Neural cell (in vitro differentiated cells): ENCODE data around the gene MAPK8IP3.

ENCODE experiments used
- EP300 ChIP-seq: fragments of 450-650 bp; conservative IDR thresholded peaks from 2 replicates; pipeline ENCODE4 v1.6.1; 2014; ENCODE audit warnings: antibody characterized with exemption, mild to moderate bottlenecking, moderate library complexity; ENCODE audit not compliant: poor library complexity, severe bottlenecking
- MXI1 ChIP-seq: fragments of 450-650 bp; conservative IDR thresholded peaks from 2 replicates; pipeline ENCODE4 v1.6.1; 2014; ENCODE audit warnings: antibody characterized with exemption, mild to moderate bottlenecking; ENCODE audit not compliant: poor library complexity, severe bottlenecking
- POLR2AphosphoS5 ChIP-seq: IDR thresholded peaks from 2 replicates; pipeline ENCODE4 v1.6.1; 2012
- RAD21 ChIP-seq: fragments of 450-650 bp; conservative IDR thresholded peaks from 2 replicates; pipeline ENCODE4 v1.6.1; 2014; ENCODE audit warnings: antibody characterized with exemption, mild to moderate bottlenecking, moderate library complexity
- SMC3 ChIP-seq: fragments of 450-650 bp; conservative IDR thresholded peaks from 2 replicates; pipeline ENCODE4 v1.6.1; 2014; ENCODE audit warnings: antibody characterized with exemption, mild to moderate bottlenecking, moderate library complexity; ENCODE audit not compliant: poor library complexity
- TAF1 ChIP-seq: IDR thresholded peaks from 2 replicates; pipeline ENCODE4 v1.6.1; 2012; ENCODE audit warnings: low read depth
- TF ChIP-seq, protein P1 (sequence below): fragments of 450-650 bp; IDR thresholded peaks from 2 replicates; pipeline ENCODE4 v1.5.1; 2014; ENCODE audit warnings: antibody characterized with exemption, mild to moderate bottlenecking, moderate library complexity; ENCODE audit not compliant: poor library complexity, severe bottlenecking
- TF ChIP-seq, protein P2 (sequence below): IDR thresholded peaks from 2 replicates; pipeline ENCODE4 v1.6.1; 2012; ENCODE audit warnings: borderline replicate concordance

DNA sequence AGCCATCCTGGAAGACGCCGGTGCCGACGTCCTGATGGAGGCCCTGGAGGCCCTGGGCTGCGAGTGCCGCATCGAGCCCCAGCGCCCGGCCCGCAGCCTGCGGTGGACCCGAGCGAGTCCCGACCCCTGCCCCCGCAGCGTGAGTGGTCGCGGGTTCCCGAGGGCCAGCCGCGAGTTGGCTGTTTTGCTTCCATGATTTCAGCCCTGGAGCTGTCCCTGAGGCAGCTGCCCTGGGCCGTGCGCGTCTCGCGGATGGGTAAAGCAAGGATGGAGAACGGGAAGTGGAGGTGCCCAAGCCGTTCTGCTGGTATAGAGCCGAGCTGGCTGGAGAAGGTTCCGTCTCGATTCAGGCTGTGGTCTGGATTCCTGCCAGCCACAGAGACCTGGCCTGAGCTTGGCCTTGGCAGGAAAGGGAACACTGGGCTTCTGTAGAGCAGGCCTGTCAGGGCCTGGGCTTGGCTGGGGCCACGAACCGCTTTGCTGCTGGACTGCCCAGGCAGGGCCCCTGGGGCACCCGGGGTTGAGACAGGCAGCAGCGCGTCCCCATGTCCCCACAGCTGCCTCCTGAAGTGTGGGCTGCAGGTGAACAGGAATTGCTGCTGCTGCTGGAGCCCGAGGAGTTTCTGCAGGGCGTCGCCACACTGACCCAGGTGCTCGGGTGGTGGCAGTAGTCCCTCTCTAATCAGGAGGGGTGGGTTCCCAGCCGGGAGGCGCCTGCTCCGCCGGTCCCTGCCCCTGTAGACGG is 67.9 kb downstream of the MAPK8IP3 start:
- TF ChIP-seq, protein P1, sequence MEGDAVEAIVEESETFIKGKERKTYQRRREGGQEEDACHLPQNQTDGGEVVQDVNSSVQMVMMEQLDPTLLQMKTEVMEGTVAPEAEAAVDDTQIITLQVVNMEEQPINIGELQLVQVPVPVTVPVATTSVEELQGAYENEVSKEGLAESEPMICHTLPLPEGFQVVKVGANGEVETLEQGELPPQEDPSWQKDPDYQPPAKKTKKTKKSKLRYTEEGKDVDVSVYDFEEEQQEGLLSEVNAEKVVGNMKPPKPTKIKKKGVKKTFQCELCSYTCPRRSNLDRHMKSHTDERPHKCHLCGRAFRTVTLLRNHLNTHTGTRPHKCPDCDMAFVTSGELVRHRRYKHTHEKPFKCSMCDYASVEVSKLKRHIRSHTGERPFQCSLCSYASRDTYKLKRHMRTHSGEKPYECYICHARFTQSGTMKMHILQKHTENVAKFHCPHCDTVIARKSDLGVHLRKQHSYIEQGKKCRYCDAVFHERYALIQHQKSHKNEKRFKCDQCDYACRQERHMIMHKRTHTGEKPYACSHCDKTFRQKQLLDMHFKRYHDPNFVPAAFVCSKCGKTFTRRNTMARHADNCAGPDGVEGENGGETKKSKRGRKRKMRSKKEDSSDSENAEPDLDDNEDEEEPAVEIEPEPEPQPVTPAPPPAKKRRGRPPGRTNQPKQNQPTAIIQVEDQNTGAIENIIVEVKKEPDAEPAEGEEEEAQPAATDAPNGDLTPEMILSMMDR, result peak; percentile 47
- no peak for TF ChIP-seq POLR2AphosphoS5
- TF ChIP-seq TAF1, result no peak
- no peak for TF ChIP-seq EP300
- no peak for TF ChIP-seq RAD21
- TF ChIP-seq SMC3, result no peak
- TF ChIP-seq, protein P2, sequence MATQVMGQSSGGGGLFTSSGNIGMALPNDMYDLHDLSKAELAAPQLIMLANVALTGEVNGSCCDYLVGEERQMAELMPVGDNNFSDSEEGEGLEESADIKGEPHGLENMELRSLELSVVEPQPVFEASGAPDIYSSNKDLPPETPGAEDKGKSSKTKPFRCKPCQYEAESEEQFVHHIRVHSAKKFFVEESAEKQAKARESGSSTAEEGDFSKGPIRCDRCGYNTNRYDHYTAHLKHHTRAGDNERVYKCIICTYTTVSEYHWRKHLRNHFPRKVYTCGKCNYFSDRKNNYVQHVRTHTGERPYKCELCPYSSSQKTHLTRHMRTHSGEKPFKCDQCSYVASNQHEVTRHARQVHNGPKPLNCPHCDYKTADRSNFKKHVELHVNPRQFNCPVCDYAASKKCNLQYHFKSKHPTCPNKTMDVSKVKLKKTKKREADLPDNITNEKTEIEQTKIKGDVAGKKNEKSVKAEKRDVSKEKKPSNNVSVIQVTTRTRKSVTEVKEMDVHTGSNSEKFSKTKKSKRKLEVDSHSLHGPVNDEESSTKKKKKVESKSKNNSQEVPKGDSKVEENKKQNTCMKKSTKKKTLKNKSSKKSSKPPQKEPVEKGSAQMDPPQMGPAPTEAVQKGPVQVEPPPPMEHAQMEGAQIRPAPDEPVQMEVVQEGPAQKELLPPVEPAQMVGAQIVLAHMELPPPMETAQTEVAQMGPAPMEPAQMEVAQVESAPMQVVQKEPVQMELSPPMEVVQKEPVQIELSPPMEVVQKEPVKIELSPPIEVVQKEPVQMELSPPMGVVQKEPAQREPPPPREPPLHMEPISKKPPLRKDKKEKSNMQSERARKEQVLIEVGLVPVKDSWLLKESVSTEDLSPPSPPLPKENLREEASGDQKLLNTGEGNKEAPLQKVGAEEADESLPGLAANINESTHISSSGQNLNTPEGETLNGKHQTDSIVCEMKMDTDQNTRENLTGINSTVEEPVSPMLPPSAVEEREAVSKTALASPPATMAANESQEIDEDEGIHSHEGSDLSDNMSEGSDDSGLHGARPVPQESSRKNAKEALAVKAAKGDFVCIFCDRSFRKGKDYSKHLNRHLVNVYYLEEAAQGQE, result no peak
- TF ChIP-seq MXI1, result no peak
